ENCODE measurements around the gene CERS6. TPM values are rescaled to one million over a fixed set of nuclear protein-coding genes. Genes with fewer than 3 reads are reported as not detected.

CERS6 gene
- total RNA-seq, 2 donors from 2014 or later: 11.0 to 15.0 TPM

DNA sequence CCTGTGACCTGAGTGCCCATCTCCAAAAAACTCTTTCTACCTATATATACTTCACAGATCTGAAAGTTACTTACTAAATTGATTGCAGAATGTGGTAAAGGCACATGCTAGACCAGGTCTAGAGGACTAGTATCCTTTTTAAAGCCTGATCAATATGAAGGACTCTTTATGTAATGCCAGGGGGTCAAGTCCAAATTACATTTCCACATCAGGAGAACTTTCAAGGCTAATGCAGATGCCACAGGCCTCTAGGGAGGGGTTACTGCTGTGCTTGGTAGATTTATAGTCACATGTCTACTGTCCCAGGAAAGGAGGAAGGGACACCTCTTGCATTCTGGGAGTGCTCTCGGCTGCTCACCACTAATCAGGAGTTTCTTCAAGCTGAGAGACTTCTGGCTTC lies 227.9 kb downstream of the CERS6 start:
- ATAC-seq (no peak), DNase-seq (ENCODE audit: low spot score in 2 of 2) (no peak)
- H3K27ac Mint-ChIP-seq: no peak overlapping the region
- no peaks in the 10 kb centered on the region for H3K9me3 Mint-ChIP-seq
- H3K36me3 Mint-ChIP-seq: no peaks in the 10 kb centered on the region

DNA sequence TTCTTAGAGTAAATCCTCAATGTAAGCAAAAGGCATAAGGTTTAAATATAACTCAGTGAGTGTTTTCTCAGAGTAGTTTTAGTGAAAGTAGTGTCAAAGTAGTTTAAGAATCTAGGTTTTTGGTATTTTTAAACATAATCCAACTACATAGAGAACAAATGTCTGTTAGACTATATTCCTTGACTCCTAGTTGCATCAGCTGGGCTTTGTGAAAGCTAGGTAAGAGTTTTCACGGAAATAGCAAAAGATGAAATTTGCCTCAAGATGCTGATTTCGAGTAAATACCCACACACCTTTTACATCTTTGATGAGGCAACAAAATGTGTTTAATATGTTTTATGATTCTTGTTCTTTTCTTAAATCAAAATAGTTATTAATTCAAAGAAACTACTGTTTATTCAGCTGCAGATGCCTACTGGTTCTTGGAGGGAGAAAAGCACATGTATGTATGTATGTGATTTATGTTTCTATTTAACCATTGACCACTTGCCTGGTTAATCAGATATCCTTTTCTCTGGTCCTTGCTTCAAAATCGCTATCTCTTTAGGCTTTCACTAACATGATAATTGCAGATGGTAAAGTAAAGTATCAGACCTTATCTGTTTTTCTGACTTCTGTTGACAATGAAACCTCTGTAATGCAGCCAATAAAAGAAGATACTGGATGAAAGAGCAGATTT lies 229.0 kb downstream of the CERS6 start:
- no peak for DNase-seq (ENCODE audit: low spot score in 2 of 2)
- H3K27ac Mint-ChIP-seq: no peak overlapping the region
- no peaks in the 10 kb centered on the region for H3K9me3 Mint-ChIP-seq
- no peak for ATAC-seq
- no peaks in the 10 kb centered on the region for H3K36me3 Mint-ChIP-seq

DNA sequence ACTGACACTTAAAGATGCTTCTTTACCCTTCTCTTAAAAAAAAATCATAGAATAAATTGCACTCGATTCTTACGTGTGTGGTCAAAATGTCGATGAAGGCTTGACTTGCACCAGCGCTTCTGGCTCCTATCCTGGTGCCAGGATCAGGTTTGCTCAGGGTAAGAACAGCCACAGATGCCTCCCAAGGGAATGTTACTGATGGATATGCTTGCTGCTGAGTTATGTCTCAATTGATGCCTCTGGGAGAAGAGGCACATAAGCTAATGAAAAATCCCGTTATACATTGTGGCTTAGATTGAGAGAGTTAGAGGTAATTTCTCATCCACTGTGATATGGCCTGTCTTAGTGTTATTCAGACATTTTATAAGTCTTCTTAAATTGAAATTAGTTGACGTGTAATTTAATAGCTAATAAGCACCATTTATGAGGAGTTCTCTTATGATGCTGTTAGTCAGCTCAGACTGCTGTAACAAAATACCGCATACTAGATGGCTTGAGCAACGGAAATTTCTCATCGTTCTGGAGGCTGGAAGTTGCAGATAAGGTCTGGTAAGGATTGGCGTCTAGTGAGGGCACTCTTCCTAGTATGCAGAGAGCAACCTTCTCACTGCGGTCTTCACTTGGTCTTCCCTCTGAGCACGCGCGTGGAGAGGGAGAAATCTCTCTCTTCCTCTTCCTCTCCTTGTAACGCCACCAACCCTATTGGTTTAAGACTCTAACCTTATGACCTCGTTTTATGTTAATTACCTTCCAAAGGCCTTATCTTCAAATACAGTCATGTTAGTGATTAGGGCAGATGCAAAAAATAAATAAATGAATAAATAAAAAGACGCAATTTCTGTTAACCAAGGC lies 229.8 kb downstream of the CERS6 start:
- no peak for DNase-seq (ENCODE audit: low spot score in 2 of 2)
- no peak for ATAC-seq
- Mint-ChIP-seq H3K36me3 (no peaks in the 10 kb centered on the region), H3K27ac (no peak overlapping the region), H3K9me3 (no peaks in the 10 kb centered on the region)

DNA sequence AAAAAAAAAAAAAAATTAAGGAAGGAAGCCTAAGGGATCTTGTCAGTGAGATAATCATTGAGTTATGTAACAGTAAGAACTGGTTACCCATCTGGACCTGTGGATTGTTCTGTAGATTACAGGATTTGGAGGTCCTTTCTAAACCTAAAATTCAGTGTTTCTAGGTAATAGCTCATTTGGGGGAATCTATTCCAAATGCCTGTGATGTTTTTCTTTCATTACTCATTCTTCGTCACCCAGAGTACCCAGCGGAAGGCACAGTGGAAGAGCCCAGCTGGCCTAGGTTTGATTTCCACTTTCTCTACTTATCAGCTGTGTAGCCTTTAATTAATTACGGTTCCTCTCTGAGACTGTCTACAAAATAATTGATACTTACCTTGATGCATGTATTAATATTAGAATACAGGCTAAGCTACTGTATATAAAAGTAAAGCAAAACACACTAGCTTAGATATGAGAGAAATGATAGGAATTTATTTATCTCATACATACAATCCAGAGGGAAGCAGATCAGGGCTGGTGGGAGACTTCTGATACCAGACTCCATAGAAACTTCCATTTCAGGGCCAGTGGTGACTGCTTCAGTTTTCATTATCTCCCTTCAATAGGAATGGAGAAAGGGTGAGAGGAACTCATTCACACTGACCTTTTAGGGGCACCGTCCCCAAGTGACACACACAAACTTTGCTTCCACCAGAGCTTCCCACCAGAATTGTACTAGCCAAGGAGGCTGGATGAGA lies 230.6 kb downstream of the CERS6 start:
- DNase-seq (ENCODE audit: low spot score in 2 of 2) (no peak), ATAC-seq (no peak)
- H3K36me3 Mint-ChIP-seq: no peaks in the 10 kb centered on the region
- no peak overlapping the region for H3K27ac Mint-ChIP-seq
- no peaks in the 10 kb centered on the region for H3K9me3 Mint-ChIP-seq

DNA sequence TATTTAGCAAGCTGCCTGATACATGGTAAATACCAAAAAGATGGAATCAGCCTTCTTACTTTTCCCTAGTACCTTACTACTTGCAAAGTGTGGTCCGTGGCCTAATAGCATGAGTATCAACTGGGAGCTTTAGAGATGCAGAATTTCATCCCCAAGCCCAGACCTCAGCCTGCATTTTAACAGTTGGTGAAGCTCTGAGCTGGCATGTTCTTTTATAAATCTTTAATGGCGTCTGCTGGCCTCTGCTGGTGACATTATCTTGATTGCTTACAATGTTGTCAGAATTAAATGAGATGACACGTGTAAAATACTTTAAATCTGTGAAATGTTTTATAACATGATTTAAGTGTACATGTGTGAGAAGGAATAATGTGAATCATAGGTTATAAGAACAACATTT lies 231.2 kb downstream of the CERS6 start:
- ATAC-seq (no peak), DNase-seq (ENCODE audit: low spot score in 2 of 2) (no peak)
- Mint-ChIP-seq H3K9me3 (no peaks in the 10 kb centered on the region), H3K36me3 (no peaks in the 10 kb centered on the region), H3K27ac (no peak overlapping the region)

DNA sequence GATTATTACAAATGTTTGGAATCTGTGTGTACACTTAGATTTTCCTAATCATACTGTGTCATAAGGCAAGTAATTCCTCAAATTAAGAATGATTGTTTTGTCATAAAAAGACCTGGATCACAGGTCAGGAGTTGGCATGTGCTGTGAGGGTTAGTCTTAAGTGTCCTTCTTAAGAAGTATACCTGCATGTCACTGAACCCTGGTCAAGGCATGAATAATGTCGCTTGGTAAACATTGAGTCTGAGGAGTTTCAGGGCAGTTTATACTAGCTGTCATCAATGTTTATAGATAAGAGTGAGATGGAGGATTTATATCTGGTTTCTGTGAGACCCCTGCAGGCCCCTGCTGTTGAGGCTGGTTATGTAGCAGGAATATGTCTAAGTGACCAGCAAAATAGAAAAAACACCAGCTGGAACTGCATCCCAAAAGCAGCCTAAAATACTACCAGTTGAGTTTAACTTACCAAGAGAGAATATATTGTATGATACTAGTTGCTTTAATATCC lies 234.4 kb downstream of the CERS6 start:
- Mint-ChIP-seq H3K9me3 (no peaks in the 10 kb centered on the region), H3K36me3 (peaks cover 0 to 10% of the 10 kb centered on the region in 2 donors), H3K27ac (no peak overlapping the region)
- no peak for DNase-seq (ENCODE audit: low spot score in 2 of 2)
- ATAC-seq: no peak

DNA sequence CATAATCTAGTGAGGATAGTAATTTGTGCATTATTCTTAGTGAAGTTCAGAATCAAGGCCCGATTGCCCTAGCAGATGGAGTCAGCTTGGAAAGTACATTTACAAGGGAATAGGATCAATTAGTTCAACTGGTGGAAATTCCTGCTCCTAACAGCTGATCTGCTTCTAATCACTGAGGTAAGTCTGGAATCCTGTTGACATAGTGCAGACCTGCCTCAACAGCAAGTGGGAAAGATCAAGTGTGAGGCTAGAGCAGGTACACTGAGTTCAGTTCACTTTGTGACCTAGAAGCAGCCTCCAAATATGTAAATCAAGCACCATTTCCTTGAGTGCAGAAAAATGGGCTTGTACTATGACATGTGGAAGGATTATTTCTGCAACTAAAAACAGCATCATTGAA lies 235.1 kb downstream of the CERS6 start:
- DNase-seq (ENCODE audit: low spot score in 2 of 2) (no peak), ATAC-seq (no peak)
- peaks cover 1 to 16% of the 10 kb centered on the region in 2 donors for H3K36me3 Mint-ChIP-seq
- H3K9me3 Mint-ChIP-seq: no peaks in the 10 kb centered on the region
- no peak overlapping the region for H3K27ac Mint-ChIP-seq

DNA sequence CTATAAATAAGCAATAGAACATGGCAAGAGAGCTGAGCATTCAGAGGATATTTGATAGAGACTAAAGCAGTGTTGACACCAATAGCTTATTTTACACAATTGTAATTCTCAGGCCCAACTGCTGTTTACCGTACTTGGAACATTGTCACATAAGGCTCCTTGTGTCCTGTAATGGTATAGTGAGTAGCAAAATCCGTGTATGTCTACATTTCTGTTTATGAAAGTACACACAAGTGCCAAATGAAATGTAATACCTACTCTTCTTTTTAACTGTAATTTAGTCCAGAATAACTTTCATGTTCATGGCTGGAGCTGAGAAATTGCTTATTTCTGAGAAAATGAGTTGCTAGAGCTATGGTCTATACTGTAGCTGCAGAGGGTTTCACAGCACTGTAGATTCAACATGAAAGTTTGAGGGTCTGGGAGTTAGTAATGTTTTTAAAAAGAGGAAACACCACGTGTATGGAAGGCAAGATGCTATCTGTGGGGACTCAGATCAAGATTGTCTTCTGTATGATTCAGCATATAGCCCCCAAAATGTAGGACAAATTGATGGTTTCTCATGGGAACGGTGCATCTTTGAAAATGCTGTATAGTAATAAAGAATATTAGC lies 236.2 kb downstream of the CERS6 start:
- Mint-ChIP-seq H3K36me3 (peaks cover 7 to 20% of the 10 kb centered on the region in 2 donors), H3K27ac (no peak overlapping the region), H3K9me3 (no peaks in the 10 kb centered on the region)
- ATAC-seq: peak; percentile 36 to 94
- no peak for DNase-seq (ENCODE audit: low spot score in 2 of 2)

DNA sequence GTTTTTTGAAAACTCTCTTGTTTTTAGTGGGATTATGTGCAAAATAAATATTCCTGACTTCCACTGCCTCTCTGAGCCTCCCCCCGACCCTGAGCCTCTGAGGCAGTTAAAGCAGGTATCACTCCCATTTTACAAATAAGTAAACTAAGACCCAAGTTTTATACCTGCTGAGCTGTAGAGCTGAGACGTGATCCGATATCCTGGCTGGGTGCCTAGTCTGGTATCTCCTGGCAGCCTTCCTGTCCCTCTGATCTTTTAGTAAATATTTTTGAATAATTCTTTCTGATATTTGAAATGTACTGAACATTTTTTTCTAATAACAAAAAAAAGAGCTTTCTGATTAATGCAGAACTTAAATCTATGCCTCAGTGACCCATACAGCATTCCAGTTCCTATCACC lies 238.1 kb downstream of the CERS6 start:
- H3K36me3 Mint-ChIP-seq: peaks cover 11 to 20% of the 10 kb centered on the region in 2 donors

DNA sequence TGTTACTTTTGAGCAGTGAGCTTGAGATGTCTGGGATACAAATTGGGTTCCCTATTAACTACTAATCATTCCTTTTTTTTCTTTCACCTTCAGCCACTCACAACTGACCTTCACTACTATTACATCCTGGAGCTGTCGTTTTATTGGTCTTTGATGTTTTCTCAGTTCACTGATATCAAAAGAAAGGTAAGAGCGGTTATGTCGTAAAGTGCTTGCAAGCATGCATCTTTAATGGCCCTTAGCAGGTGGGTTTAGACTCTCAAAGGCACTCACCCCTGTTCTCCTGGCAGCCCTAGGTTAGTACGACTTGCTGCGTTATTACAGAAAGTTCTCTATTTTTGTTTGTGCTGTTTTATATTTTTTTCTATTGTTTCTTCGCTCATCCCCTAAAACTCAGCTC lies 238.8 kb downstream of the CERS6 start:
- peaks cover 11 to 20% of the 10 kb centered on the region in 2 donors for H3K36me3 Mint-ChIP-seq
- H3K27ac Mint-ChIP-seq: no peak overlapping the region
- H3K9me3 Mint-ChIP-seq: no peaks in the 10 kb centered on the region
- ATAC-seq (no peak), DNase-seq (ENCODE audit: low spot score in 2 of 2) (no peak)

More for the DNA sequence above, 238.1 kb downstream of the CERS6 start:
- ATAC-seq (no peak), DNase-seq (ENCODE audit: low spot score in 2 of 2) (no peak)
- Mint-ChIP-seq H3K27ac (no peak overlapping the region), H3K9me3 (no peaks in the 10 kb centered on the region)

DNA sequence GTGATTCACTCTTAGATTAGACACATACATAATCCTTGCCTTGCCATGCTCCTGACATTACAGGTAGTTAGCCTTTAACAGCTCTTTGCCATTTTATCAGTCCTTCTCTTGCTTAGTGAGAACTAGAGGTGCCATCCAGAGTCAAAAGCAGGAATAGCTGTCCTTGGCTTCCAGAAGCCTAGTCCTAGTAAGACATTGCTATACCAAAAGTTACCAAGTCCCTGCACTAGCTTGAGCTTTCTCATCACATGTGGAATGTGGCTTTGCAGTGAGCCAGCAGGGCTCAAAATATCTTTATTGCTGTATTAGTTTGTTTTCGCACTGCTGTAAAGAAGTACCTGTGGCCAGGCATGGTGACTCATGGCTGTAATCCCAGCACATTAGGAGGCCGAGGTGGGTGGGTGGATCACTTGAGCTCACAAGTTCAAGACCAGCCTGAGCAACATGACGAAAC lies 241.6 kb downstream of the CERS6 start:
- peaks cover 11 to 20% of the 10 kb centered on the region in 2 donors for H3K36me3 Mint-ChIP-seq
- DNase-seq (ENCODE audit: low spot score in 2 of 2) (no peak), ATAC-seq (no peak)
- no peak overlapping the region for H3K27ac Mint-ChIP-seq
- H3K9me3 Mint-ChIP-seq: no peaks in the 10 kb centered on the region

DNA sequence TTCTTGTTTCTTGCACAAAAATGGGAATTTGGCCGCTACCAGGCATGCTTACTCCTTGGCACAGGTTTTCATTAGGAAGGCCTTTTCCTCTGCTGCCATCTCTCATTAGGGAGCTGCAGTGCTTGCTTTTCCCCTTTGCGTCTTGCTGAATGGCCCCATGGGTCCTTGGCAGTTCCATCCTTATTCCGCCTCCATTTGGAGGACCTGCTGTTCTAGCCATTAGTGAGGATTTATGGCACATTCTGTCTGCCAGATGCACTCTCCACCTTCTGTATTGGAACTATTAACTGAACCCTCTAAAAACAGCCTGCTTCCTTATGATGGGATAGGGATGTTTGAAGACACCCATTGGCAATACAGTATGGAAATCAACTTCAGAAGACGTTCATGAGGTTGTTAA lies 242.9 kb downstream of the CERS6 start:
- peaks cover 11 to 20% of the 10 kb centered on the region in 2 donors for H3K36me3 Mint-ChIP-seq

DNA sequence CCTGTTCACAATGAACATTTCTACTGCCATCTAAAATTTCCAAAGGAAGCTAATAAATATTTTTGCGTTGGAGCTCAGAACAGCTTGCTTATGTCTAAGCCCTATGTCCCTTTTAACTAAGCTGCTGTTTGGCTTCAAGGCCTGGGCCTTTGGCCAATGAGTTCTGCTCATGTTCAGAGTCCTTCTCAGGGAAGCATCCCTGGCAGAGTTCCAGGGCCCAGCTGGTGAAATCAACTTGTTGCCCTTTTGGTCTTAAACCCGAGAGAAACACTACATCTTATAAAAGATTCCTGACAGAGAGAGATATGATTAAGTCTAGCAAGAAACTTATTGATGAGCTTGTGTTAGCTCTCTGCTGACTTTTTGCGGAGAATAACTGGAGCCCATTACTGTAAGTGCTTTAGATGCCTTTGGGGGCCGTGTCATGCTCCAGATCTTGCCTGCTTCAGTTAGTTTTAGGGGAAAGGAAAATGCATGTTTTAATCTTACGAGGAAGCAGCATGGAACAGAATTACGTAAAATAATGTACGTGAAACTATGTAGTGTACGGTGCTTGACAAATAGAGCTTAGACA lies 243.9 kb downstream of the CERS6 start:
- ATAC-seq (no peak), DNase-seq (ENCODE audit: low spot score in 2 of 2) (no peak)
- Mint-ChIP-seq H3K9me3 (no peaks in the 10 kb centered on the region), H3K36me3 (peaks cover 11 to 15% of the 10 kb centered on the region in 2 donors), H3K27ac (no peak overlapping the region)

More for the DNA sequence above, 242.9 kb downstream of the CERS6 start:
- ATAC-seq (no peak), DNase-seq (ENCODE audit: low spot score in 2 of 2) (no peak)
- no peak overlapping the region for H3K27ac Mint-ChIP-seq
- H3K9me3 Mint-ChIP-seq: no peaks in the 10 kb centered on the region

DNA sequence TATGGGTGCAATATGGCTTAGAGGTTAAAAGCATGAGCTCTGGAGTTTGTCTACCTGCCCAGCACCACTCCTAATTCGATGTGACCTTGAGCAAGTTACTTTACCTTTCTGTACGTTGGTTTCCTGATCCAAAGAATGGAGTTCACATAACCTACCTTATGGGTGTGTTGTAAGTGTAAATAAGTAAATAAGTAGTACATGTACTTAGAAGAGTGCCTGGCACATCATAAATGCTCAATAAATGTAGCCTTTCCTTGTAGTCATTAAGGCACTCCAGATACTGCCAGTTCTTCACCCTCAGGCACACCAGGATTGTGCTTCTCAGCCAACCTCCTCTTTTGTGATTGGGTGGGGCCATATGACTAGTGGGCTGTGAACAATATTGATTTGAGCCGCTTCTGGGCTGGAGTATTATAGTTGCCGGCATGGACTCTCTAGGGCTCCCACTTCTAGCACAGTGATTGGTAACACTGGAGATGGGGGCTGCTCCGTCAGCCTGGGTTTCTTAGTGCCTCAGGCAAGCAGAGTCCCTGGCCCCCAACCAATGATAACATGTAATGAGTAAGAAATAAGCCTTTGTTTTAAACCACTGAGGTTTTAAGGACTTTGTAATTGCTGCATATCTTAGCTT lies 244.7 kb downstream of the CERS6 start:
- DNase-seq (ENCODE audit: low spot score in 2 of 2) (no peak), ATAC-seq (no peak)
- Mint-ChIP-seq H3K27ac (no peak overlapping the region), H3K36me3 (peaks cover 9 to 11% of the 10 kb centered on the region in 2 donors), H3K9me3 (no peaks in the 10 kb centered on the region)

DNA sequence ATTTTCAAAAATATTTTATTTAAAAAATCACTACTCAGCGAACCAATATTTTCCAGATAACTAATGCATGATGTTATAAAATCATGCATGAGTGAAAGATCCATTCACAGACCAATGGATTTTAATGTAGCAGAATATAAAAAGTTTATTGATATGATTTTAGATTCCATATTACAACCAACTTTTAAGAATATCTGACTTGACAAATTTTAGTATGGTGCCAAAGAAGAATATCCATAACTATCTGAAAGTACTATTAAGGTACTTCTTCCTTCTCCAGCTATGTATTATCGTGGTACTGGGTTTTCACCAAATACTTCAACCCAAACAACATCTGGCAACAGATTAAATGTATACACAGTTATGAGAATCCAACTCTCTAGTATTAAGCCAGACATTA lies 246.5 kb downstream of the CERS6 start:
- no peak overlapping the region for H3K27ac Mint-ChIP-seq
- DNase-seq (ENCODE audit: low spot score in 2 of 2) (no peak), ATAC-seq (no peak)
- H3K9me3 Mint-ChIP-seq: no peaks in the 10 kb centered on the region
- peaks cover 0 to 1% of the 10 kb centered on the region in 2 donors for H3K36me3 Mint-ChIP-seq

DNA sequence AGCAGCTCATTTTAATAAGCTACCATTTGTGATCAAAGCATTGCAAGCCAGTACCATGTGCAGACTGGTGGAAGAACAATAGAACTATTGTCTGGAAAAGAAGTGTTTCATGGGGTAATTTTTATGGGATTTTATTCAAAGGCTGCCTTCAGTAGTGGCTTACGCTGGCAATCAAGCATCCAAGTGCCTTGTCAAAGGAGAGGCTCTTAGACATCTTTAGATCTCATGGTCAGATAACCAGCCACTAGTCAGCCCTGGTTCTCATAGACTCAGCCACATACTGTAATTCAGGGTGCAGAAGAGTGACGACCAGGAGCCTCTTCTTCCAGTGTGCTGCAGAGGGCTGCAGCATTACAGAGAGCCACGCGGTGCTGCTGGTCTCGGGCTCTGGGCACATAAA lies 247.9 kb downstream of the CERS6 start:
- DNase-seq (ENCODE audit: low spot score in 2 of 2): no peak
- ATAC-seq: no peak
- Mint-ChIP-seq H3K36me3 (no peaks in the 10 kb centered on the region), H3K27ac (peak overlapping the region in 1 of 2 donors; percentile 24), H3K9me3 (no peaks in the 10 kb centered on the region)

All from activated naive CD4-positive, alpha-beta T cell treated with anti-CD3 and anti-CD28 coated beads, Interleukin-2, amount 50 U/mL, for 72 hours (primary cell).